Thyroid gland (tissue), 4 donors: ENCODE data around the gene RFX7. TPM values are rescaled to one million over a fixed set of nuclear protein-coding genes. Genes with fewer than 3 reads are reported as not detected.
A peak's percentile ranks its signal among the peaks of the same experiment; 100 is the strongest.

Experiments
- DNase-seq, 2 donors: peaks; one replicate each; pipeline ENCODE4 v3.0.0-alpha.2; 2019
- H3K27ac ChIP-seq, 3 donors: fragments of 200-600 bp; sonication (generic); 1 replicate in 2 of 3; 2 replicates in 1 of 3; pipeline ENCODE4 v1.5.1; 2016 to 2019; ENCODE audit warnings: mild to moderate bottlenecking in 1 of 3, moderate library complexity in 1 of 3
- H3K27me3 ChIP-seq: fragments of 200-600 bp; sonication (generic); one replicate; pipeline ENCODE4 v1.5.1; 2019
- H3K36me3 ChIP-seq, 2 donors: fragments of 200-600 bp; sonication (generic); one replicate each; pipeline ENCODE4 v1.5.1; 2016 to 2019
- H3K4me1 ChIP-seq, 2 donors: fragments of 200-600 bp; sonication (generic); one replicate each; pipeline ENCODE4 v1.5.1; 2017 to 2019
- H3K4me3 ChIP-seq, 3 donors: fragments of 200-600 bp; sonication (generic); replicated peaks in 1 of 3; 1 replicate in 2 of 3; 2 replicates in 1 of 3; pipeline ENCODE4 v1.5.1; 2016; ENCODE audit warnings: mild to moderate bottlenecking in 1 of 3
- H3K9me3 ChIP-seq: fragments of 200-600 bp; sonication (generic); one replicate; pipeline ENCODE4 v1.5.1; 2017
- CTCF ChIP-seq, 6 experiments: fragments of 200-600 bp in 3 of 6; fragments of 450-650 bp in 3 of 6; sonication (generic) in 3 of 6; IDR thresholded peaks; one replicate each; pipeline ENCODE4 v1.5.1; 2016 to 2019; ENCODE audit warnings: antibody characterized with exemption in 6 of 6, mild to moderate bottlenecking in 2 of 6, inconsistent platforms in 1 of 6, moderate library complexity in 1 of 6
- POLR2A ChIP-seq, 2 donors: fragments of 450-650 bp; IDR thresholded peaks; one replicate each; pipeline ENCODE4 v1.6.1; 2017; ENCODE audit warnings: antibody characterized with exemption in 2 of 2, mild to moderate bottlenecking in 2 of 2, moderate library complexity in 1 of 2
- WGBS, 2 donors: methylation state at CpG; one replicate each; pipeline ENCODE4 v1.1.5; 2017; 5-methylcytosine and 5-hydroxymethylcytosine counted together
- intact Hi-C: fragments of 100-400 bp; cut with DNase I; formaldehyde crosslinking; loops from one replicate; pipeline ENCODE4 v1.15.1; 2023
- total RNA-seq, 4 donors: library from RNA; depleted of rRNA; stranded (reverse); fragments of >200 nt; gene quantifications; one replicate each; pipeline ENCODE4 v1.2.3, GENCODE V29; 2016

Gene RFX7
- 10 to 100 TPM in 3 of 4 donors, 1 to 10 TPM in 1; 9.7 to 12.6 (median 11.4) TPM for total RNA-seq

- intact Hi-C loops: no loop called here
- Histone ChIP-seq H3K27ac (peak within 1 kb of the TSS; percentile 86 to 94 (median 88)), H3K9me3 (no peaks in the 10 kb centered on the region), H3K27me3 (no peaks in the 10 kb centered on the region), H3K36me3 (no peaks in the 10 kb centered on the region), H3K4me3 (peak within 1 kb of the TSS; percentile 65 to 82 (median 80)), H3K4me1 (peaks cover 22 to 29% of the 10 kb centered on the region in 2 donors)
- WGBS, 2 donors: 1% methylated on average over 44 to 63 of the region's 85 CpGs
- peak in 1 of 2 donors; percentile 61 for TF ChIP-seq POLR2A (IDR thresholded peaks at IDR 0.05)
- no peak for TF ChIP-seq CTCF (IDR thresholded peaks at IDR 0.05)
- peak; percentile 79 for DNase-seq
These were observed at the start of gene RFX7 for GRCh38 chr15:56243163-56244037. Gene RFX7, minus strand, starts transcription at chr15:56243879. Its CDS starts 594 bp downstream, at chr15:56243285.

- H3K36me3 ChIP-seq: no peaks in the 10 kb centered on the region
- no peak overlapping the region for H3K4me3 ChIP-seq
- WGBS, 2 donors: 92 to 95% methylated on average over 5 of the region's 5 CpGs
- H3K27me3 ChIP-seq: no peaks in the 10 kb centered on the region
- TF ChIP-seq CTCF (IDR thresholded peaks at IDR 0.05) (no peak), POLR2A (IDR thresholded peaks at IDR 0.05) (no peak)
- no peaks in the 10 kb centered on the region for H3K4me1 ChIP-seq
- no peaks in the 10 kb centered on the region for H3K9me3 ChIP-seq
- intact Hi-C loops: no loop called here
- no peak for DNase-seq
- no peak overlapping the region for H3K27ac ChIP-seq
These were observed 49.1 kb upstream of the RFX7 start for GRCh38 chr15:56292546-56293316.

- DNase-seq: no peak
- Histone ChIP-seq H3K9me3 (no peaks in the 10 kb centered on the region), H3K27ac (no peak overlapping the region), H3K4me3 (no peak overlapping the region), H3K36me3 (no peaks in the 10 kb centered on the region), H3K4me1 (no peaks in the 10 kb centered on the region), H3K27me3 (no peaks in the 10 kb centered on the region)
- intact Hi-C loops: no loop called here
- WGBS, 2 donors: 82 to 93% methylated on average over 2 of the region's 2 CpGs
- TF ChIP-seq CTCF (IDR thresholded peaks at IDR 0.05): no peak
- TF ChIP-seq POLR2A (IDR thresholded peaks at IDR 0.05): no peak
These were observed 48.1 kb upstream of the RFX7 start for GRCh38 chr15:56291741-56292140.

GRCh38 chr15:56286213-56286612 is 42.5 kb upstream of the RFX7 start:
- H3K9me3 ChIP-seq: no peaks in the 10 kb centered on the region
- WGBS, 2 donors: 63 to 74% methylated on average over 3 of the region's 3 CpGs
- intact Hi-C loops: no loop called here
- H3K4me3 ChIP-seq: no peak overlapping the region
- H3K4me1 ChIP-seq: no peaks in the 10 kb centered on the region
- TF ChIP-seq CTCF (IDR thresholded peaks at IDR 0.05) (no peak), POLR2A (IDR thresholded peaks at IDR 0.05) (no peak)
- no peaks in the 10 kb centered on the region for H3K27me3 ChIP-seq
- no peak overlapping the region for H3K27ac ChIP-seq
- no peak for DNase-seq
- no peaks in the 10 kb centered on the region for H3K36me3 ChIP-seq
